ENCODE measurements around the gene ZNF814. TPM values are rescaled to one million over a fixed set of nuclear protein-coding genes. Genes with fewer than 3 reads are reported as not detected.
"Not testable (repeated sequence)": the region's sequence is repeated elsewhere in the genome, so short reads cannot be mapped to it uniquely, and the experiment has no call there.

Gene ZNF814
- total and polyA plus RNA-seq, 5 donors, result 9.5 to 13.8 (median 13.0) TPM

GRCh38 chr19:57890706-57891105, 1.9 kb upstream of the ZNF814 start:
- H3K27me3 ChIP-seq (ENCODE audit: control insufficient read depth, insufficient read depth); DNase-seq; H3K27ac ChIP-seq (ENCODE audit: low read length); H3K9me3 ChIP-seq (ENCODE audit: control insufficient read depth, low read length); ATAC-seq; H3K4me3 ChIP-seq (ENCODE audit: low read length); H3K4me1 ChIP-seq (ENCODE audit: control insufficient read depth, insufficient read depth, low read length); intact Hi-C loops (cut with DNase I): not testable (repeated sequence)
- 29% methylated on average over 3 of the region's 3 CpGs for WGBS

GRCh38 chr19:57888107-57888559, 704 bp downstream of the ZNF814 start:
- intact Hi-C loops (cut with DNase I), result no loop called here
- Histone ChIP-seq H3K27me3 (ENCODE audit: control insufficient read depth, insufficient read depth) (no peaks in the 10 kb centered on the region), H3K27ac (ENCODE audit: low read length) (peak overlapping the region; percentile 10), H3K4me1 (ENCODE audit: control insufficient read depth, insufficient read depth, low read length) (no peaks in the 10 kb centered on the region), H3K9me3 (ENCODE audit: control insufficient read depth, low read length) (no peaks in the 10 kb centered on the region), H3K4me3 (ENCODE audit: low read length) (peak overlapping the region; percentile 84)
- WGBS, result 4% methylated on average over 8 of the region's 8 CpGs
- ATAC-seq (peak in 1 of 2 donors; percentile 2), DNase-seq (no peak)

GRCh38 chr19:57887195-57887941, 1.5 kb downstream of the ZNF814 start:
- H3K27me3 ChIP-seq (ENCODE audit: control insufficient read depth, insufficient read depth), result no peaks in the 10 kb centered on the region
- no peak overlapping the region for H3K27ac ChIP-seq (ENCODE audit: low read length)
- no peak for ATAC-seq
- no peaks in the 10 kb centered on the region for H3K9me3 ChIP-seq (ENCODE audit: control insufficient read depth, low read length)
- peak overlapping the region; percentile 84 for H3K4me3 ChIP-seq (ENCODE audit: low read length)
- intact Hi-C loops (cut with DNase I), result no loop called here
- no peaks in the 10 kb centered on the region for H3K4me1 ChIP-seq (ENCODE audit: control insufficient read depth, insufficient read depth, low read length)
- DNase-seq, result no peak
- 26% methylated on average over 6 of the region's 6 CpGs for WGBS

- Histone ChIP-seq H3K9me3 (ENCODE audit: control insufficient read depth, low read length) (no peaks in the 10 kb centered on the region), H3K27ac (ENCODE audit: low read length) (peak overlapping the region; percentile 9), H3K4me3 (ENCODE audit: low read length) (no peak overlapping the region), H3K4me1 (ENCODE audit: control insufficient read depth, insufficient read depth, low read length) (no peaks in the 10 kb centered on the region), H3K27me3 (ENCODE audit: control insufficient read depth, insufficient read depth) (no peaks in the 10 kb centered on the region)
- ATAC-seq, result no peak
- DNase-seq, result no peak
- 54% methylated on average over 3 of the region's 3 CpGs for WGBS
- intact Hi-C loops (cut with DNase I), result no loop called here
Observed at GRCh38 chr19:57886046-57886445, 2.8 kb downstream of the ZNF814 start.

GRCh38 chr19:57873883-57874799, 14.7 kb downstream of the ZNF814 start:
- H3K9me3 ChIP-seq (ENCODE audit: control insufficient read depth, low read length); DNase-seq; H3K4me1 ChIP-seq (ENCODE audit: control insufficient read depth, insufficient read depth, low read length); H3K4me3 ChIP-seq (ENCODE audit: low read length); H3K27me3 ChIP-seq (ENCODE audit: control insufficient read depth, insufficient read depth); H3K27ac ChIP-seq (ENCODE audit: low read length); ATAC-seq; intact Hi-C loops (cut with DNase I): not testable (repeated sequence)
- 92% methylated on average over 8 of the region's 8 CpGs for WGBS

GRCh38 chr19:57872450-57872849, 16.4 kb downstream of the ZNF814 start:
- ATAC-seq (no peak), DNase-seq (no peak)
- H3K4me3 ChIP-seq (ENCODE audit: low read length), result no peak overlapping the region
- no peak overlapping the region for H3K27ac ChIP-seq (ENCODE audit: low read length)
- intact Hi-C loops (cut with DNase I), result no loop called here
- H3K27me3 ChIP-seq (ENCODE audit: control insufficient read depth, insufficient read depth), result no peaks in the 10 kb centered on the region
- H3K9me3 ChIP-seq (ENCODE audit: control insufficient read depth, low read length), result peaks cover 14% of the 10 kb centered on the region
- no peaks in the 10 kb centered on the region for H3K4me1 ChIP-seq (ENCODE audit: control insufficient read depth, insufficient read depth, low read length)

- intact Hi-C loops (cut with DNase I), result no loop called here
- H3K9me3 ChIP-seq (ENCODE audit: control insufficient read depth, low read length), result peaks cover 18% of the 10 kb centered on the region
- WGBS, result 98% methylated on average over 2 of the region's 2 CpGs
- ATAC-seq, result no peak
- H3K4me1 ChIP-seq (ENCODE audit: control insufficient read depth, insufficient read depth, low read length), result no peaks in the 10 kb centered on the region
- H3K27me3 ChIP-seq (ENCODE audit: control insufficient read depth, insufficient read depth), result no peaks in the 10 kb centered on the region
- DNase-seq, result no peak
- no peak overlapping the region for H3K27ac ChIP-seq (ENCODE audit: low read length)
- no peak overlapping the region for H3K4me3 ChIP-seq (ENCODE audit: low read length)
Observed at GRCh38 chr19:57870225-57870624, 18.6 kb downstream of the ZNF814 start.

- H3K9me3 ChIP-seq (ENCODE audit: control insufficient read depth, low read length), result peaks cover 18% of the 10 kb centered on the region
- intact Hi-C loops (cut with DNase I); H3K4me1 ChIP-seq (ENCODE audit: control insufficient read depth, insufficient read depth, low read length); DNase-seq; H3K27ac ChIP-seq (ENCODE audit: low read length); ATAC-seq; H3K4me3 ChIP-seq (ENCODE audit: low read length); H3K27me3 ChIP-seq (ENCODE audit: control insufficient read depth, insufficient read depth): not testable (repeated sequence)
- 88% methylated on average over 6 of the region's 6 CpGs for WGBS
Observed at GRCh38 chr19:57869655-57870054, 19.2 kb downstream of the ZNF814 start.

- H3K4me1 ChIP-seq (ENCODE audit: control insufficient read depth, insufficient read depth, low read length), result no peaks in the 10 kb centered on the region
- intact Hi-C loops (cut with DNase I), result no loop called here
- no peak overlapping the region for H3K4me3 ChIP-seq (ENCODE audit: low read length)
- ATAC-seq (peak in 1 of 2 donors; percentile 23), DNase-seq (no peak)
- no peaks in the 10 kb centered on the region for H3K27me3 ChIP-seq (ENCODE audit: control insufficient read depth, insufficient read depth)
- 95% methylated on average over 7 of the region's 7 CpGs for WGBS
- peaks cover 16% of the 10 kb centered on the region for H3K9me3 ChIP-seq (ENCODE audit: control insufficient read depth, low read length)
- no peak overlapping the region for H3K27ac ChIP-seq (ENCODE audit: low read length)
Observed at GRCh38 chr19:57867868-57868492, 20.9 kb downstream of the ZNF814 start.

GRCh38 chr19:57862351-57862750, 26.5 kb downstream of the ZNF814 start:
- H3K9me3 ChIP-seq (ENCODE audit: control insufficient read depth, low read length); H3K4me3 ChIP-seq (ENCODE audit: low read length); DNase-seq; H3K27ac ChIP-seq (ENCODE audit: low read length); H3K4me1 ChIP-seq (ENCODE audit: control insufficient read depth, insufficient read depth, low read length); H3K27me3 ChIP-seq (ENCODE audit: control insufficient read depth, insufficient read depth); intact Hi-C loops (cut with DNase I); ATAC-seq: not testable (repeated sequence)
- 66% methylated on average over 3 of the region's 3 CpGs for WGBS

- H3K4me3 ChIP-seq (ENCODE audit: low read length); H3K9me3 ChIP-seq (ENCODE audit: control insufficient read depth, low read length); ATAC-seq; DNase-seq; H3K27me3 ChIP-seq (ENCODE audit: control insufficient read depth, insufficient read depth); intact Hi-C loops (cut with DNase I); H3K4me1 ChIP-seq (ENCODE audit: control insufficient read depth, insufficient read depth, low read length); H3K27ac ChIP-seq (ENCODE audit: low read length): not testable (repeated sequence)
- 74% methylated on average over 2 of the region's 2 CpGs for WGBS
Observed at GRCh38 chr19:57854117-57854516, 34.7 kb downstream of the ZNF814 start.

All from right cardiac atrium (tissue), 5 donors.